Measurements from ENCODE around the gene CD109. TPM values are rescaled to one million over a fixed set of nuclear protein-coding genes. Genes with fewer than 3 reads are reported as not detected.

Gene CD109
- total and polyA plus RNA-seq, 10 of the 15 experiments (the other 5 are each of a cell fraction or from before 2014, with no cell fraction given), result 0.27 to 4.4 (median 2.1) TPM

- ChIA-PET POLR2A (no interaction called here), SMC1A (ENCODE audit: uncharacterized antibody, unreplicated experiment) (interaction anchor here (0.7 to 2.8 kb wide), 4 partner anchors 14 to 215 kb away, joined by 3 to 9 read pairs (median 5); no protein-coding TSS in a partner anchor), CTCF (interaction anchor here (1.1 to 2.4 kb wide), 3 partner anchors 9 to 88 kb away, joined by 3 to 7 read pairs (median 4); no protein-coding TSS in a partner anchor), RAD21 (ENCODE audit: unreplicated experiment) (interaction anchor here (0.6 to 1.4 kb wide), 2 partner anchors 21 to 29 kb away, joined by 3 to 4 read pairs; no protein-coding TSS in a partner anchor)
- no peaks in the 10 kb centered on the region for H3K79me2 ChIP-seq (ENCODE audit: control insufficient read depth, insufficient read depth, low read length)
- no peak for FAIRE-seq
- no peak overlapping the region for H3K27ac ChIP-seq (ENCODE audit: control insufficient read depth, insufficient read depth)
- intact Hi-C loops (cut with micrococcal nuclease; ENCODE audit: unreplicated experiment) (no loop called here), in situ Hi-C loops (cut with MboI) (no loop called here)
- BruUV-seq (replicated peaks), result no TSS peak
- H3K4me1 ChIP-seq (ENCODE audit: control insufficient read depth, insufficient read depth, low read length), result no peaks in the 10 kb centered on the region
- H3K27me3 ChIP-seq (replicated peaks in 1 of 2; ENCODE audit: control insufficient read depth in 2 of 2, insufficient read depth in 2 of 2, low read length in 1 of 2), result no peaks in the 10 kb centered on the region
- no peak for ATAC-seq
- H4K20me1 ChIP-seq (ENCODE audit: control insufficient read depth, insufficient read depth), result no peaks in the 10 kb centered on the region
- WGBS (ENCODE audit: insufficient coverage, insufficient replicate concordance, low lambda C conversion rate, missing lambda C conversion rate), result 30% methylated on average over 1 of the region's 1 CpG
- no peak overlapping the region for H3K4me2 ChIP-seq (ENCODE audit: control insufficient read depth, insufficient read depth)
- no peak for DNase-seq (ENCODE audit: low read depth, low spot score)
- no peaks in the 10 kb centered on the region for H3K9me3 ChIP-seq (replicated peaks; ENCODE audit: control insufficient read depth, insufficient read depth, low read length)
- no peaks in the 10 kb centered on the region for H3K36me3 ChIP-seq (ENCODE audit: control insufficient read depth in 2 of 2, insufficient read depth in 2 of 2, low read length in 1 of 2)
- TF ChIP-seq SMARCA5 (IDR thresholded peaks at IDR 0.05), result no peak
- TF ChIP-seq CUX1 (IDR thresholded peaks at IDR 0.05; ENCODE audit: insufficient replicate concordance, low read depth, low read length), result no peak
- H3K4me3 ChIP-seq, result no peak overlapping the region
- no peak overlapping the region for H3K9ac ChIP-seq (ENCODE audit: control insufficient read depth, insufficient read depth, low read length)
- no peak overlapping the region for H2AFZ ChIP-seq (ENCODE audit: control insufficient read depth, low read depth, low read length)
These were observed 72.6 kb downstream of the CD109 start for GRCh38 chr6:73768558-73768957.
